GM12865 (cell line): ENCODE results near the gene PGLYRP4.

Experiments used
- DNase-seq: peaks from one replicate; pipeline ENCODE4 v3.0.0; 2010; ENCODE audit warnings: low read depth
- H3K4me3 ChIP-seq: 2 replicates; pipeline ENCODE4 v1.5.1; 2011; ENCODE audit warnings: mild to moderate bottlenecking, low read depth, low read length, control low read depth
- TF ChIP-seq, protein P1 (sequence below): IDR thresholded peaks from 2 replicates; pipeline ENCODE4 v1.5.1; 2011; ENCODE audit warnings: low read length, control low read depth, low read depth, inconsistent platforms; ENCODE audit not compliant: insufficient read depth; ENCODE audit errors: missing control alignments

PGLYRP4 gene

DNA sequence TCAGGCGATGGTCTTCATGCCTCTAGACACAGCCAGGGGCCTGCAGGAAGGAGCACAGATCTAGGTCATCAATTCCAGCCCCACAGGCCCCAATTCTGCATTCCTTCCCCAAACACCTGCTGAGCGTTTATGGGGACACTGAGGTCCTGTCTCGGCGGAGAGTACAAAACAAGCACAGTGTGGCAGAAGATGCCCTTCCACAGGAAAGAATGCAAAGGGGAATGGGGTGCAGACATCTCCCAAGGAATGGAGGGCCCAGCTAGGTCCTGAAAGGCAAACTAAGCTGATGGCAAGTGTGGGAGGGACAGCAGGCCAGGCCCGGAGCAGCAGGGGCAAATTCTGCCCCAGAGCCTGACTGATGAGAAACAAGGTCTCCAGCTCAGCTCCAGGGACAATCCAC, 45.8 kb upstream of the PGLYRP4 start:
- DNase-seq = no peak
- H3K4me3 ChIP-seq = no peak overlapping the region
- TF ChIP-seq, protein P1, sequence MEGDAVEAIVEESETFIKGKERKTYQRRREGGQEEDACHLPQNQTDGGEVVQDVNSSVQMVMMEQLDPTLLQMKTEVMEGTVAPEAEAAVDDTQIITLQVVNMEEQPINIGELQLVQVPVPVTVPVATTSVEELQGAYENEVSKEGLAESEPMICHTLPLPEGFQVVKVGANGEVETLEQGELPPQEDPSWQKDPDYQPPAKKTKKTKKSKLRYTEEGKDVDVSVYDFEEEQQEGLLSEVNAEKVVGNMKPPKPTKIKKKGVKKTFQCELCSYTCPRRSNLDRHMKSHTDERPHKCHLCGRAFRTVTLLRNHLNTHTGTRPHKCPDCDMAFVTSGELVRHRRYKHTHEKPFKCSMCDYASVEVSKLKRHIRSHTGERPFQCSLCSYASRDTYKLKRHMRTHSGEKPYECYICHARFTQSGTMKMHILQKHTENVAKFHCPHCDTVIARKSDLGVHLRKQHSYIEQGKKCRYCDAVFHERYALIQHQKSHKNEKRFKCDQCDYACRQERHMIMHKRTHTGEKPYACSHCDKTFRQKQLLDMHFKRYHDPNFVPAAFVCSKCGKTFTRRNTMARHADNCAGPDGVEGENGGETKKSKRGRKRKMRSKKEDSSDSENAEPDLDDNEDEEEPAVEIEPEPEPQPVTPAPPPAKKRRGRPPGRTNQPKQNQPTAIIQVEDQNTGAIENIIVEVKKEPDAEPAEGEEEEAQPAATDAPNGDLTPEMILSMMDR = no peak

- H3K4me3 ChIP-seq = no peak overlapping the region
- DNase-seq = no peak
- TF ChIP-seq, protein P1 = no peak
Measured at GRCh38 chr1:153393926-153394325, 45.3 kb upstream of the PGLYRP4 start.

DNA sequence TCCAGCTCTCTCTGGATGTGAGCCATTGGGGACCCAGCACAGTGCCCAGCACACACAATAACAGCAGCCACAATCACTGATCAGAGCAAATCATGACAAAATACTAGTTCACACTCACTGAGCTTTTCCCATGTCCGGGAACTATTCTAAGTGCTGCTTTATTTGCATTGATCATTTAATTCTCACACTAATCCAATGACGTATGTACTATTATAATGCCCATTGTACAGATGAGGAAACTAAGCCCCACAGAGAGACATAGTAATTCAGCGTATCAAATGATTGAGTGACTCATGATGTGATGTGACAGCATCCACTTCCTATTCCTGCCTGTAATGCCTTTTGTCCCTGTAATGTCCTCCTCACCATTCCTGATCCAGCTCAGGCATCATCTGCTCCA, 44.2 kb upstream of the PGLYRP4 start:
- no peak for DNase-seq
- H3K4me3 ChIP-seq = no peak overlapping the region
- TF ChIP-seq, protein P1 = no peak

- H3K4me3 ChIP-seq = no peak overlapping the region
- TF ChIP-seq, protein P1 = no peak
- no peak for DNase-seq
Measured at GRCh38 chr1:153392258-153392657, 43.6 kb upstream of the PGLYRP4 start.

- DNase-seq = no peak
- no peak within 1 kb of the TSS for H3K4me3 ChIP-seq
- TF ChIP-seq, protein P1 = no peak
Measured at GRCh38 chr1:153390938-153391710, 42.5 kb upstream of the PGLYRP4 start, which contains the start of gene S100A8. S100A8 (minus strand) TSS chr1:153391073; CDS start chr1:153390535, 538 bp downstream.

- no peak overlapping the region for H3K4me3 ChIP-seq
- TF ChIP-seq, protein P1 = no peak
- DNase-seq = no peak
Measured at GRCh38 chr1:153389973-153390879, 41.6 kb upstream of the PGLYRP4 start.
